ENCODE results near the gene GUCY1B1. TPM values are rescaled to one million over a fixed set of nuclear protein-coding genes. Genes with fewer than 3 reads are reported as not detected.

GUCY1B1 gene
- total RNA-seq, 1 donor from 2014 or later = 1.5 TPM

Other genes with a start within 250 kb of the GUCY1B1 start
- 0.48 and 1.0 TPM in 2 replicates for gene GUCY1A1, start 92.2 kb upstream of the GUCY1B1 start, total RNA-seq
- gene ASIC5, start 107.3 kb downstream of the GUCY1B1 start, total RNA-seq = not detected in 2 replicates
- gene TDO2, start 144.7 kb downstream of the GUCY1B1 start, total RNA-seq = 0.24 TPM in 1 of 2 replicates, not detected in the other
- gene CTSO, start 194.8 kb downstream of the GUCY1B1 start, total RNA-seq = 3.7 and 6.5 TPM in 2 replicates

All from astrocyte (in vitro differentiated cells and primary cell).